ENCODE results near the gene TIMM8A. TPM values are rescaled to one million over a fixed set of nuclear protein-coding genes. Genes with fewer than 3 reads are reported as not detected.

TIMM8A gene
- total RNA-seq, 1 experiment from 2014 or later: 24.9 TPM

DNA sequence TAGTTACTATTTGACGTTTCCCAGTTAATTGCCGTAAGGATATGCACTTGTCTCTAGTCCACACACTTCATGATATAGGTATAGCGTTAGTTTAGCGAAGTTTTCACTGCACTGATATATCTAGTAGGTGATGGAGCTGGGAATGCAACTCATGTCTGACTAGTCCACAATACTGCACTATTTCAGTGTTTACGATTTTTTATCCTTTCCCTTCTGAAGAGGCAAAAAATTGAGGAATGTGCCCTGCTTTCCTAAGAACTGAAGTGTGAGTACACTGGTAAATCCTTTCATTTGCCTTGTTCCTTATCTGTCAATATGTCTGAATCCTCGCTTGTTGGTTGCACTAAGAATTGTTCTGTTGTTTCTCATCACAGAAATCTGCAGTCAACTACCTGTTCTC, 43.3 kb upstream of the TIMM8A start:
- Histone ChIP-seq H3K36me3 (ENCODE audit: control insufficient read depth in 1 of 2, insufficient read depth in 2 of 2, low read length in 2 of 2) (peaks cover 8 to 22% of the 10 kb centered on the region in 2 experiments; a peak in 3 of 4 replicates), H3K27ac (ENCODE audit: low read depth, low read length) (peak overlapping the region; percentile 79), H3K4me3 (replicated peaks in 1 of 2; ENCODE audit: low read depth in 1 of 2, low read length in 2 of 2) (peak overlapping the region; percentile 75 to 78), H3K4me1 (ENCODE audit: control insufficient read depth in 1 of 2, insufficient read depth in 2 of 2, low read length in 2 of 2) (peaks cover 0 to 15% of the 10 kb centered on the region in 2 experiments; a peak in 2 of 4 replicates), H3K9me3 (ENCODE audit: control insufficient read depth in 1 of 2, insufficient read depth in 1 of 2, low read depth in 1 of 2, low read length in 2 of 2) (no peaks in the 10 kb centered on the region), H3K27me3 (ENCODE audit: insufficient read depth, low read length) (no peaks in the 10 kb centered on the region), H3K4me2 (ENCODE audit: low read length) (peak overlapping the region; percentile 85), H3K9me2 (ENCODE audit: insufficient read depth) (no peaks in the 10 kb centered on the region), H3K9ac (ENCODE audit: low read length) (peak overlapping the region; percentile 92), H4K20me1 (ENCODE audit: insufficient read depth) (no peaks in the 10 kb centered on the region), H2AFZ (ENCODE audit: low read depth, low read length, poor library complexity, severe bottlenecking) (no peak overlapping the region), H3K79me2 (ENCODE audit: insufficient read depth, low read length) (peaks cover 35% of the 10 kb centered on the region)
- TF ChIP-seq CEBPB (IDR thresholded peaks at IDR 0.05; ENCODE audit: low read depth) (no peak), SIN3A (IDR thresholded peaks at IDR 0.05; ENCODE audit: low read depth) (peak; percentile 13; the same call in 1 of the 2 replicates)
- no TSS peak for BruUV-seq (replicated peaks)
- ATAC-seq (no peak), DNase-seq (ENCODE audit: low read depth, low spot score) (no peak)
- CTCF ChIA-PET: no interaction called here
- intact Hi-C loops (cut with micrococcal nuclease): no loop called here
- RAD21 ChIA-PET (ENCODE audit: low non-redundant PET in 1 of 2, low total read pairs in 2 of 2, uncharacterized antibody in 2 of 2, unreplicated experiment in 2 of 2): no interaction called here
- POLR2A ChIA-PET: no interaction called here

DNA sequence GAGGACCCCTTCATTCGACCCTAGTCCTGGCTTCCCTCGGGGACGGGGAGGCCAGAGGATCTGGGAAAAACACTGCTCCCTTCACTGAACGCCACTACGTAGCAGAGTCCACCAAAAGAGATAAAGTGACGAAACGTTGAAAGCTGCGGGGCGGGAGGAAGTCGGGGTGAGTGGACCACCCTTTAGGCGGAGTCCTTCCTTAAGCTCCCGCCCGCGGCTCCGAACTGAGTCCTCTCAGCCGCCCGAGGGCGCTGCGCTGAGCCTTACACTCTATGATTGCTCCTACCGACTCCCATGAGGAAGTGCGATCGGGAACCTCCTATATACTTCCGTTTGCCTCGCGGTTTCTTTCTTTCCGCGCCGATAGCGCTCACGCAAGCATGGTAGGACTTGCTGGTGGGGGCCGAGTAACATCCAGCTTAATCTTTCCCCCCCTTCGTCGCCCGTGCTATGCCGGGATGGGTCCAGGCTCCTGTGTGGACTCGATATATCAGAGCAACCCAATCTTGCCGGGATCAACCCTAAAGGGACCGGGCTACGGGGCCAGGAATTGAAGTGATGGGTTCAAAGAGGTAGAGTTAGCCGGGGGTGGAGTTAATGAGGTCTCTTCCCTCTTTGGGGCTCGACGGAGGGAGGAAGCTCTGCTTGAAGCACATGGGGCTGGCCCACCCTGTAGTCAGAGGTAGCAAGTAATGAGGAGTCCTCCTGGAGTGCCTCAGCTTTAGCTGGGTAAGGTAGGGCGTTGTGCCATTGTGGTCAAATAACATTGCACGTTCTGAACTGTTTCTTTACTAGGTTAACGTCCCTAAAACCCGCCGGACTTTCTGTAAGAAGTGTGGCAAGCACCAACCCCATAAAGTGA, 42.4 kb upstream of the TIMM8A start, which contains the start of gene RPL36A:
RPL36A (plus strand) TSS at position 348 of the 862 bp plus-strand sequence; CDS start at position 381, 33 bp downstream.
- Histone ChIP-seq H3K9ac (ENCODE audit: low read length) (peak within 1 kb of the TSS; percentile 92), H3K9me2 (ENCODE audit: insufficient read depth) (no peaks in the 10 kb centered on the region), H3K79me2 (ENCODE audit: insufficient read depth, low read length) (peaks cover 35% of the 10 kb centered on the region), H3K36me3 (ENCODE audit: control insufficient read depth in 1 of 2, insufficient read depth in 2 of 2, low read length in 2 of 2) (peaks cover 8 to 22% of the 10 kb centered on the region in 2 experiments; a peak in 3 of 4 replicates), H3K4me1 (ENCODE audit: control insufficient read depth in 1 of 2, insufficient read depth in 2 of 2, low read length in 2 of 2) (peaks cover 0 to 15% of the 10 kb centered on the region in 2 experiments; a peak in 2 of 4 replicates), H3K27me3 (ENCODE audit: insufficient read depth, low read length) (no peaks in the 10 kb centered on the region), H3K9me3 (ENCODE audit: control insufficient read depth in 1 of 2, insufficient read depth in 1 of 2, low read depth in 1 of 2, low read length in 2 of 2) (no peaks in the 10 kb centered on the region), H2AFZ (ENCODE audit: low read depth, low read length, poor library complexity, severe bottlenecking) (peak within 1 kb of the TSS; percentile 16), H3K27ac (ENCODE audit: low read depth, low read length) (peak within 1 kb of the TSS; percentile 79), H4K20me1 (ENCODE audit: insufficient read depth) (no peaks in the 10 kb centered on the region), H3K4me2 (ENCODE audit: low read length) (peak within 1 kb of the TSS; percentile 85), H3K4me3 (replicated peaks in 1 of 2; ENCODE audit: low read depth in 1 of 2, low read length in 2 of 2) (peak within 1 kb of the TSS; percentile 75 to 78)
- DNase-seq (ENCODE audit: low read depth, low spot score) (peak; percentile 78), ATAC-seq (peak; percentile 97)
- POLR2A ChIA-PET: interaction anchor here (0.6 to 2.3 kb wide), 9 partner anchors 9 to 541 kb away, joined by 3 to 17 read pairs (median 4); partner anchors contain the start of genes TIMM8A and ZMAT1
- intact Hi-C loops (cut with micrococcal nuclease): no loop called here
- BruUV-seq (replicated peaks): TSS peak; percentile 65
- CTCF ChIA-PET: interaction anchor here (0.9 to 1.0 kb wide), 2 partner anchors 13 to 17 kb away, joined by 3 to 4 read pairs; partner anchors contain the start of genes GLA and HNRNPH2
- RAD21 ChIA-PET (ENCODE audit: low non-redundant PET in 1 of 2, low total read pairs in 2 of 2, uncharacterized antibody in 2 of 2, unreplicated experiment in 2 of 2): no interaction called here
- TF ChIP-seq, protein P1, sequence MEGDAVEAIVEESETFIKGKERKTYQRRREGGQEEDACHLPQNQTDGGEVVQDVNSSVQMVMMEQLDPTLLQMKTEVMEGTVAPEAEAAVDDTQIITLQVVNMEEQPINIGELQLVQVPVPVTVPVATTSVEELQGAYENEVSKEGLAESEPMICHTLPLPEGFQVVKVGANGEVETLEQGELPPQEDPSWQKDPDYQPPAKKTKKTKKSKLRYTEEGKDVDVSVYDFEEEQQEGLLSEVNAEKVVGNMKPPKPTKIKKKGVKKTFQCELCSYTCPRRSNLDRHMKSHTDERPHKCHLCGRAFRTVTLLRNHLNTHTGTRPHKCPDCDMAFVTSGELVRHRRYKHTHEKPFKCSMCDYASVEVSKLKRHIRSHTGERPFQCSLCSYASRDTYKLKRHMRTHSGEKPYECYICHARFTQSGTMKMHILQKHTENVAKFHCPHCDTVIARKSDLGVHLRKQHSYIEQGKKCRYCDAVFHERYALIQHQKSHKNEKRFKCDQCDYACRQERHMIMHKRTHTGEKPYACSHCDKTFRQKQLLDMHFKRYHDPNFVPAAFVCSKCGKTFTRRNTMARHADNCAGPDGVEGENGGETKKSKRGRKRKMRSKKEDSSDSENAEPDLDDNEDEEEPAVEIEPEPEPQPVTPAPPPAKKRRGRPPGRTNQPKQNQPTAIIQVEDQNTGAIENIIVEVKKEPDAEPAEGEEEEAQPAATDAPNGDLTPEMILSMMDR (IDR thresholded peaks at IDR 0.05 in 2 of 3, conservative IDR thresholded peaks at IDR 0.05 in 1 of 3; ENCODE audit: borderline replicate concordance in 1 of 3, insufficient read depth in 1 of 3, low read depth in 2 of 3, low read length in 2 of 3): peak; percentile 44 to 73 (median 60); a peak in 5 of 6 replicates
- no peak for TF ChIP-seq ZFX (IDR thresholded peaks at IDR 0.05)
- TF ChIP-seq, protein P2, sequence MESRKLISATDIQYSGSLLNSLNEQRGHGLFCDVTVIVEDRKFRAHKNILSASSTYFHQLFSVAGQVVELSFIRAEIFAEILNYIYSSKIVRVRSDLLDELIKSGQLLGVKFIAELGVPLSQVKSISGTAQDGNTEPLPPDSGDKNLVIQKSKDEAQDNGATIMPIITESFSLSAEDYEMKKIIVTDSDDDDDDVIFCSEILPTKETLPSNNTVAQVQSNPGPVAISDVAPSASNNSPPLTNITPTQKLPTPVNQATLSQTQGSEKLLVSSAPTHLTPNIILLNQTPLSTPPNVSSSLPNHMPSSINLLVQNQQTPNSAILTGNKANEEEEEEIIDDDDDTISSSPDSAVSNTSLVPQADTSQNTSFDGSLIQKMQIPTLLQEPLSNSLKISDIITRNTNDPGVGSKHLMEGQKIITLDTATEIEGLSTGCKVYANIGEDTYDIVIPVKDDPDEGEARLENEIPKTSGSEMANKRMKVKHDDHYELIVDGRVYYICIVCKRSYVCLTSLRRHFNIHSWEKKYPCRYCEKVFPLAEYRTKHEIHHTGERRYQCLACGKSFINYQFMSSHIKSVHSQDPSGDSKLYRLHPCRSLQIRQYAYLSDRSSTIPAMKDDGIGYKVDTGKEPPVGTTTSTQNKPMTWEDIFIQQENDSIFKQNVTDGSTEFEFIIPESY (IDR thresholded peaks at IDR 0.05; ENCODE audit: extremely low read depth, insufficient replicate concordance, low read length): no peak
- no peak for TF ChIP-seq ATF3 (IDR thresholded peaks at IDR 0.05)
- TF ChIP-seq CBX3 (IDR thresholded peaks at IDR 0.05; ENCODE audit: low read depth): peak; percentile 28; the same call in 1 of the 2 replicates
- TF ChIP-seq FOSL1 (IDR thresholded peaks at IDR 0.05; ENCODE audit: low read depth): no peak
- no peak for TF ChIP-seq CEBPB (IDR thresholded peaks at IDR 0.05; ENCODE audit: low read depth)
- TF ChIP-seq TCF7L2 (IDR thresholded peaks at IDR 0.05; ENCODE audit: borderline replicate concordance, extremely low read depth, insufficient read depth, insufficient read length): peak; percentile 17
- no peak for TF ChIP-seq EGR1 (IDR thresholded peaks at IDR 0.05; ENCODE audit: low read depth)
- no peak for TF ChIP-seq EZH2 (IDR thresholded peaks at IDR 0.05)
- no peak for TF ChIP-seq RAD21 (IDR thresholded peaks at IDR 0.05; ENCODE audit: low read depth)
- TF ChIP-seq ELF1 (IDR thresholded peaks at IDR 0.05; ENCODE audit: borderline replicate concordance, low read depth): peak; percentile 62
- peak; percentile 96 for TF ChIP-seq POLR2AphosphoS5 (IDR thresholded peaks at IDR 0.05; ENCODE audit: low read depth, low read length)

Measured in HCT116 (cell line).